Tibial nerve (tissue), 4 donors: Measurements from ENCODE around the gene PDE1C.

Experiments used
- CTCF ChIP-seq, 5 experiments: fragments of 200-600 bp in 3 of 5; fragments of 450-650 bp in 2 of 5; sonication (generic) in 3 of 5; IDR thresholded peaks; one replicate each; pipeline ENCODE4 v1.5.1; 2016 to 2019; ENCODE audit warnings: antibody characterized with exemption in 5 of 5, mild to moderate bottlenecking in 3 of 5, moderate library complexity in 2 of 5
- EP300 ChIP-seq, 2 donors: sonication (generic); formaldehyde crosslinking; IDR thresholded peaks; one replicate each; pipeline ENCODE4 v1.6.1; 2017; ENCODE audit warnings: antibody characterized with exemption in 2 of 2, mild to moderate bottlenecking in 1 of 2
- POLR2A ChIP-seq, 2 donors: fragments of 450-650 bp; IDR thresholded peaks; one replicate each; pipeline ENCODE4 v1.6.1; 2017; ENCODE audit warnings: antibody characterized with exemption in 2 of 2, mild to moderate bottlenecking in 2 of 2, moderate library complexity in 2 of 2

- TF ChIP-seq CTCF (IDR thresholded peaks at IDR 0.05) (no peak), POLR2A (IDR thresholded peaks at IDR 0.05) (no peak), EP300 (IDR thresholded peaks at IDR 0.05) (no peak)
Measured at GRCh38 chr7:31785101-31785500, 285.1 kb downstream of the PDE1C start.
